PC-9 (cell line): Measurements from ENCODE around the gene PLA2G4D.

Experiments used
- EZH2 ChIP-seq: fragments of 200-600 bp; sonication (generic); IDR thresholded peaks from 2 replicates; pipeline ENCODE4 v1.8.0; 2017; ENCODE audit warnings: antibody characterized with exemption, low read depth
- TF ChIP-seq, protein P1 (sequence below): fragments of 200-600 bp; sonication (generic); conservative IDR thresholded peaks from 2 replicates; pipeline ENCODE4 v1.6.1; 2017; ENCODE audit warnings: mixed run types, antibody characterized with exemption, mild to moderate bottlenecking, moderate library complexity

DNA sequence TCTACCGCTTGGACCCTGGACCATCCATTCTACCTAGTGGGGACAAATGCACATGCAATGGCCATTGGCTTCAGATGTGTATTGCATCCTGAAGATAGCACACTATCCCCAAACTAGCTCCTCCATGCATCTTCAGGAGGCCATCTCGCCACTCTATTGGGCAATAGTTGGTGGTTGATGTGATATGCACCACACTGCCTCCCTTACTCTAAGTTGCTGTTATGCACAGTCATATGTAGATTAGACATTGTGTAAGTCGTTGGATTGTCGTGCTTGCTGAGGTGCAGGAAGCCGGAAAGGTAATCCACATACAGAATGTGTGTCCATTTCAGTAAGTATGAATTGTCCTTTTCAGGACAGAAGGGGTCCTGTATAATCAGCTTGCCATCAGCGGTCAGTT, 26.7 kb upstream of the PLA2G4D start:
- TF ChIP-seq, protein P1, sequence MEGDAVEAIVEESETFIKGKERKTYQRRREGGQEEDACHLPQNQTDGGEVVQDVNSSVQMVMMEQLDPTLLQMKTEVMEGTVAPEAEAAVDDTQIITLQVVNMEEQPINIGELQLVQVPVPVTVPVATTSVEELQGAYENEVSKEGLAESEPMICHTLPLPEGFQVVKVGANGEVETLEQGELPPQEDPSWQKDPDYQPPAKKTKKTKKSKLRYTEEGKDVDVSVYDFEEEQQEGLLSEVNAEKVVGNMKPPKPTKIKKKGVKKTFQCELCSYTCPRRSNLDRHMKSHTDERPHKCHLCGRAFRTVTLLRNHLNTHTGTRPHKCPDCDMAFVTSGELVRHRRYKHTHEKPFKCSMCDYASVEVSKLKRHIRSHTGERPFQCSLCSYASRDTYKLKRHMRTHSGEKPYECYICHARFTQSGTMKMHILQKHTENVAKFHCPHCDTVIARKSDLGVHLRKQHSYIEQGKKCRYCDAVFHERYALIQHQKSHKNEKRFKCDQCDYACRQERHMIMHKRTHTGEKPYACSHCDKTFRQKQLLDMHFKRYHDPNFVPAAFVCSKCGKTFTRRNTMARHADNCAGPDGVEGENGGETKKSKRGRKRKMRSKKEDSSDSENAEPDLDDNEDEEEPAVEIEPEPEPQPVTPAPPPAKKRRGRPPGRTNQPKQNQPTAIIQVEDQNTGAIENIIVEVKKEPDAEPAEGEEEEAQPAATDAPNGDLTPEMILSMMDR = no peak
- TF ChIP-seq EZH2 = no peak
